DOHH2 (cell line): ENCODE data around the gene TMEM225.

ENCODE experiments used
- CTCF ChIP-seq: fragments of 200-600 bp; sonication (generic); IDR thresholded peaks from one replicate; pipeline ENCODE4 v1.5.1; 2014; ENCODE audit warnings: antibody characterized with exemption, mild to moderate bottlenecking, low read depth, low read length; ENCODE audit not compliant: poor library complexity, severe bottlenecking
- EZH2phosphoT487 ChIP-seq: fragments of 200-600 bp; sonication (generic); IDR thresholded peaks from 2 replicates; pipeline ENCODE4 v1.6.1; 2017; ENCODE audit warnings: borderline replicate concordance, mild to moderate bottlenecking, antibody characterized with exemption, low read length, moderate library complexity, mixed read lengths

DNA sequence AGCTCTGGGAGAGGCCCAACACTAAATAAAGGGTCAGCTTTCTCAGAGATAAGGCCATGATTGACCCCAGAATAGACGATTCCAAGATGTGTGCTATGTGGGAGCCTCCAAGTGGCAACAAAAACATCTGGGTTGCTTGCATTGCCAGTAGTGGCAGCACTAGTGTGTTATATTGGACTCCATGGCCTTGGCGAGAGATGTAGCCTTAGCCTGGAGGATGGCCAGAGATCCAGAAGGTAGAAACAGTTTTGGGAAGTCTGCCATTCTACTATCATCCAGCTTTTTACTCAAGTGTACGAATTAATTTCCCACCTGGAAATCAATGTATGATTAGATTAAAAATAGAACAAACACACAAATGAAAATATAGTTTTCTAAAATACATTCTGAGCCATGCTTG, 19.5 kb upstream of the TMEM225 start:
- TF ChIP-seq CTCF (no peak), EZH2phosphoT487 (no peak)
